Common myeloid progenitor, CD34-positive (primary cell): ENCODE results near the gene ATG13.

ENCODE experiments used
- CTCF ChIA-PET: fragments of 350-600 bp; sonication (Branson Sonifier 250); formaldehyde crosslinking; loops from one replicate; lab custom pipeline; 2021; ENCODE audit warnings: antibody characterized with exemption; lab: Charles Lee
- POLR2A ChIA-PET: fragments of 350-600 bp; sonication (Branson Sonifier 250); formaldehyde crosslinking; loops from one replicate; lab custom pipeline; 2021; ENCODE audit warnings: antibody characterized with exemption; lab: Charles Lee
- DNase-seq, 3 donors: peaks; one replicate each; pipeline versions ENCODE4 v3.0.0 to v3.0.0-alpha.2; 2013
- H3K27ac ChIP-seq, 2 experiments: 1 replicate in 1 of 2; 2 replicates in 1 of 2; pipeline ENCODE4 v1.7.0; 2013; ENCODE audit warnings: inconsistent platforms in 2 of 2, low read length in 2 of 2, mild to moderate bottlenecking in 2 of 2, low read depth in 1 of 2, moderate library complexity in 1 of 2; ENCODE audit not compliant: severe bottlenecking in 2 of 2, insufficient read depth in 1 of 2, poor library complexity in 1 of 2
- H3K27me3 ChIP-seq, 5 experiments: replicated peaks in 2 of 5; 1 replicate in 3 of 5; 2 replicates in 2 of 5; pipeline versions ENCODE4 v1.6.1 to v1.7.0; 2013; ENCODE audit warnings: low read length in 4 of 5, mild to moderate bottlenecking in 2 of 5, moderate library complexity in 2 of 5, inconsistent platforms in 1 of 5; ENCODE audit not compliant: insufficient read depth in 5 of 5, control insufficient read depth in 4 of 5
- H3K36me3 ChIP-seq, 4 experiments: 1 replicate in 2 of 4; 2 replicates in 2 of 4; pipeline versions ENCODE4 v1.6.1 to v1.7.0; 2013; ENCODE audit warnings: low read length in 3 of 4, control low read depth in 1 of 4, mild to moderate bottlenecking in 1 of 4; ENCODE audit not compliant: control insufficient read depth in 4 of 4, insufficient read depth in 4 of 4
- H3K4me1 ChIP-seq, 4 experiments: 1 replicate in 3 of 4; 2 replicates in 1 of 4; pipeline versions ENCODE4 v1.6.1 to v1.7.1; 2013; ENCODE audit warnings: low read length in 3 of 4, mild to moderate bottlenecking in 3 of 4, control low read depth in 1 of 4, inconsistent platforms in 1 of 4, moderate library complexity in 1 of 4; ENCODE audit not compliant: control insufficient read depth in 4 of 4, insufficient read depth in 4 of 4; ENCODE audit errors: control extremely low read depth in 1 of 4
- H3K4me3 ChIP-seq, 7 experiments: 1 replicate in 4 of 7; 2 replicates in 3 of 7; pipeline versions ENCODE4 v1.5.1 to v1.7.0; 2013; ENCODE audit warnings: mild to moderate bottlenecking in 7 of 7, low read length in 6 of 7, moderate library complexity in 6 of 7, inconsistent platforms in 2 of 7, low read depth in 2 of 7, control low read depth in 1 of 7; ENCODE audit not compliant: insufficient read depth in 4 of 7, control insufficient read depth in 1 of 7; ENCODE audit errors: extremely low read depth in 1 of 7
- H3K9me3 ChIP-seq, 5 experiments: 1 replicate in 4 of 5; 2 replicates in 1 of 5; pipeline versions ENCODE4 v1.6.1 to v1.7.1; 2013; ENCODE audit warnings: low read length in 4 of 5, mild to moderate bottlenecking in 2 of 5, inconsistent platforms in 1 of 5, low read depth in 1 of 5, moderate library complexity in 1 of 5; ENCODE audit not compliant: control insufficient read depth in 4 of 5, insufficient read depth in 2 of 5; ENCODE audit errors: control extremely low read depth in 1 of 5
- WGBS: methylation state at CpG from one replicate; pipeline ENCODE4 v1.1.5; 2013; ENCODE audit not compliant: insufficient coverage; 5-methylcytosine and 5-hydroxymethylcytosine counted together

Gene ATG13

GRCh38 chr11:46680164-46680760, 62.9 kb downstream of the ATG13 start:
- peaks cover 11 to 64% (median 49%) of the 10 kb centered on the region in 4 experiments for H3K36me3 ChIP-seq
- CTCF ChIA-PET = interaction anchor here (1.4 to 2.2 kb wide), 2 partner anchors 9 to 17 kb away, joined by 4 to 5 read pairs; no protein-coding TSS in a partner anchor
- H3K9me3 ChIP-seq = no peaks in the 10 kb centered on the region
- 99% methylated on average over 14 of the region's 21 CpGs for WGBS
- no peak overlapping the region for H3K4me3 ChIP-seq
- DNase-seq = no peak
- POLR2A ChIA-PET = no interaction called here
- no peaks in the 10 kb centered on the region for H3K27me3 ChIP-seq
- H3K4me1 ChIP-seq = peaks cover 10 to 30% (median 17%) of the 10 kb centered on the region in 4 experiments
- H3K27ac ChIP-seq = no peak overlapping the region

- Histone ChIP-seq H3K4me1 (peaks cover 4 to 28% (median 11%) of the 10 kb centered on the region in 4 experiments), H3K27me3 (no peaks in the 10 kb centered on the region), H3K4me3 (no peak overlapping the region), H3K27ac (no peak overlapping the region), H3K36me3 (peaks cover 11 to 64% (median 48%) of the 10 kb centered on the region in 4 experiments), H3K9me3 (no peaks in the 10 kb centered on the region)
- ChIA-PET POLR2A (no interaction called here), CTCF (interaction anchor here (1.4 kb wide), 1 partner anchor 10 kb away, joined by 4 read pairs; no protein-coding TSS in a partner anchor)
- DNase-seq = no peak
- 97% methylated on average over 9 of the region's 22 CpGs for WGBS
Observed at GRCh38 chr11:46680815-46681214, 63.5 kb downstream of the ATG13 start.

GRCh38 chr11:46681814-46682213, 64.5 kb downstream of the ATG13 start:
- no peak for DNase-seq
- ChIA-PET POLR2A (no interaction called here), CTCF (interaction anchor here (1.4 kb wide), 1 partner anchor 11 kb away, joined by 4 read pairs; no protein-coding TSS in a partner anchor)
- Histone ChIP-seq H3K4me1 (peaks cover 0 to 18% (median 3%) of the 10 kb centered on the region in 4 experiments), H3K27ac (no peak overlapping the region), H3K9me3 (no peaks in the 10 kb centered on the region), H3K27me3 (no peaks in the 10 kb centered on the region), H3K36me3 (peaks cover 12 to 64% (median 49%) of the 10 kb centered on the region in 4 experiments), H3K4me3 (no peak overlapping the region)
- 98% methylated on average over 11 of the region's 11 CpGs for WGBS

GRCh38 chr11:46682773-46683752, 65.7 kb downstream of the ATG13 start:
- Histone ChIP-seq H3K4me3 (no peak overlapping the region), H3K27ac (no peak overlapping the region), H3K4me1 (peaks cover 0 to 11% (median 0%) of the 10 kb centered on the region in 4 experiments), H3K9me3 (no peaks in the 10 kb centered on the region), H3K27me3 (no peaks in the 10 kb centered on the region), H3K36me3 (peaks cover 14 to 68% (median 57%) of the 10 kb centered on the region in 4 experiments)
- ChIA-PET CTCF (interaction anchor here (0.9 to 3.0 kb wide), 4 partner anchors 8 to 18 kb away, joined by 3 to 12 read pairs (median 7); no protein-coding TSS in a partner anchor), POLR2A (interaction anchor here (0.9 kb wide), 1 partner anchor 12 kb away, joined by 3 read pairs; no protein-coding TSS in a partner anchor)
- no peak for DNase-seq
- 98% methylated on average over 7 of the region's 11 CpGs for WGBS

GRCh38 chr11:46684367-46684766, 67.0 kb downstream of the ATG13 start:
- H3K27me3 ChIP-seq = no peaks in the 10 kb centered on the region
- H3K27ac ChIP-seq = no peak overlapping the region
- no peak for DNase-seq
- H3K36me3 ChIP-seq = peaks cover 10 to 63% (median 55%) of the 10 kb centered on the region in 4 experiments
- no peak overlapping the region for H3K4me3 ChIP-seq
- POLR2A ChIA-PET = interaction anchor here (0.9 kb wide), 1 partner anchor 13 kb away, joined by 3 read pairs; no protein-coding TSS in a partner anchor
- H3K4me1 ChIP-seq = peaks cover 0 to 11% (median 0%) of the 10 kb centered on the region in 4 experiments
- CTCF ChIA-PET = interaction anchor here (0.7 to 3.0 kb wide), 5 partner anchors 9 to 67 kb away, joined by 3 to 12 read pairs (median 6); no protein-coding TSS in a partner anchor
- 67% methylated on average over 1 of the region's 3 CpGs for WGBS
- no peaks in the 10 kb centered on the region for H3K9me3 ChIP-seq

- ChIA-PET POLR2A (no interaction called here), CTCF (interaction anchor here (0.7 to 1.0 kb wide), 3 partner anchors 13 to 69 kb away, joined by 3 read pairs; no protein-coding TSS in a partner anchor)
- no peak overlapping the region for H3K4me3 ChIP-seq
- peaks cover 8 to 54% (median 39%) of the 10 kb centered on the region in 4 experiments for H3K36me3 ChIP-seq
- DNase-seq = no peak
- no peaks in the 10 kb centered on the region for H3K27me3 ChIP-seq
- peak overlapping the region in 1 of 2 experiments; percentile 16 for H3K27ac ChIP-seq
- 93% methylated on average over 11 of the region's 15 CpGs for WGBS
- no peaks in the 10 kb centered on the region for H3K9me3 ChIP-seq
- H3K4me1 ChIP-seq = peaks cover 0 to 11% (median 0%) of the 10 kb centered on the region in 4 experiments
Observed at GRCh38 chr11:46686886-46687795, 69.8 kb downstream of the ATG13 start.
